GM23338 (cell line): Measurements from ENCODE around the gene TPSB2. TPM values are rescaled to one million over a fixed set of nuclear protein-coding genes. Genes with fewer than 3 reads are reported as not detected.

Experiments
- ATAC-seq: fragments of 200-7000 bp; cut with Tn5 transposase; 3 replicates; pipeline ENCODE4 v1.9.1; 2020
- DNase-seq: peaks from one replicate; pipeline ENCODE4 v3.0.0-alpha.2; 2015; ENCODE audit warnings: low spot score
- H2AFZ ChIP-seq: fragments of 200-600 bp; sonication (generic); 2 replicates; pipeline ENCODE4 v1.8.0; 2016; ENCODE audit warnings: antibody characterized with exemption, mild to moderate bottlenecking, moderate library complexity
- H3F3A ChIP-seq: fragments of 200-600 bp; sonication (generic); replicated peaks from 2 replicates; pipeline ENCODE4 v1.8.0; 2017; ENCODE audit warnings: antibody characterized with exemption, mixed run types, low read depth
- H3K27ac ChIP-seq: fragments of 200-600 bp; sonication (generic); 2 replicates; pipeline ENCODE4 v1.6.1; 2016; ENCODE audit warnings: low read depth
- H3K27me3 ChIP-seq: fragments of 200-600 bp; sonication (generic); 2 replicates; pipeline ENCODE4 v1.8.0; 2016; ENCODE audit warnings: mild to moderate bottlenecking, mixed run types, moderate library complexity; ENCODE audit not compliant: insufficient read depth
- H3K36me3 ChIP-seq: fragments of 200-600 bp; sonication (generic); 2 replicates; pipeline ENCODE4 v1.8.0; 2016; ENCODE audit warnings: mild to moderate bottlenecking; ENCODE audit not compliant: insufficient read depth
- H3K4me1 ChIP-seq: fragments of 200-600 bp; sonication (generic); 2 replicates; pipeline ENCODE4 v1.8.0; 2016; ENCODE audit warnings: mild to moderate bottlenecking, moderate library complexity; ENCODE audit not compliant: insufficient read depth
- H3K4me2 ChIP-seq: fragments of 200-600 bp; sonication (generic); 2 replicates; pipeline ENCODE4 v1.7.1; 2017; ENCODE audit warnings: mixed run types
- H3K4me3 ChIP-seq: fragments of 200-600 bp; sonication (generic); 2 replicates; pipeline ENCODE4 v1.6.1; 2016; ENCODE audit warnings: mixed run types
- H3K79me2 ChIP-seq: fragments of 200-600 bp; sonication (generic); replicated peaks from 2 replicates; pipeline ENCODE4 v1.8.0; 2017; ENCODE audit warnings: mild to moderate bottlenecking; ENCODE audit not compliant: insufficient read depth
- H3K9me2 ChIP-seq: fragments of 200-600 bp; sonication (generic); 2 replicates; pipeline ENCODE4 v1.8.0; 2017; ENCODE audit not compliant: insufficient read depth
- H4K20me1 ChIP-seq: fragments of 200-600 bp; sonication (generic); replicated peaks from 2 replicates; pipeline ENCODE4 v1.8.0; 2017; ENCODE audit warnings: mild to moderate bottlenecking; ENCODE audit not compliant: insufficient read depth
- H3K27ac Mint-ChIP-seq: 2 replicates; pipeline ENCODE4 v1.8.0; 2020; ENCODE audit warnings: inconsistent platforms, mild to moderate bottlenecking, moderate library complexity, mixed read lengths
- H3K27me3 Mint-ChIP-seq: 3 replicates; pipeline ENCODE4 v1.8.0; 2022; ENCODE audit warnings: low read depth, mild to moderate bottlenecking, moderate library complexity, mixed read lengths, inconsistent platforms; ENCODE audit not compliant: insufficient read depth, poor library complexity
- H3K36me3 Mint-ChIP-seq: 3 replicates; pipeline ENCODE4 v1.8.0; 2021; ENCODE audit warnings: low read depth, mild to moderate bottlenecking, inconsistent platforms, moderate library complexity, mixed read lengths
- H3K4me1 Mint-ChIP-seq: 3 replicates; pipeline ENCODE4 v1.8.0; 2020; ENCODE audit warnings: mild to moderate bottlenecking, inconsistent platforms, mixed read lengths
- H3K4me3 Mint-ChIP-seq: 3 replicates; pipeline ENCODE4 v1.8.0; 2021; ENCODE audit warnings: moderate library complexity, mild to moderate bottlenecking, inconsistent platforms, mixed read lengths
- H3K9me3 Mint-ChIP-seq: 3 replicates; pipeline ENCODE4 v1.8.0; 2020; ENCODE audit warnings: moderate library complexity, mild to moderate bottlenecking, inconsistent platforms, mixed read lengths
- CREB1 ChIP-seq: fragments of 250-450 bp; sonication (Bioruptor Pico); IDR thresholded peaks from 2 replicates; pipeline ENCODE4 v1.5.0; 2020; ENCODE audit warnings: low read depth, mild to moderate bottlenecking, moderate library complexity
- JUNB ChIP-seq: IDR thresholded peaks from one replicate; pipeline ENCODE4 v1.6.1; 2016; ENCODE audit warnings: antibody characterized with exemption; ENCODE audit not compliant: unreplicated experiment
- NANOG ChIP-seq: IDR thresholded peaks from 2 replicates; pipeline ENCODE4 v1.6.1; 2016; ENCODE audit warnings: antibody characterized with exemption, borderline replicate concordance
- POLR2AphosphoS5 ChIP-seq: IDR thresholded peaks from 2 replicates; pipeline ENCODE4 v1.6.1; 2016; ENCODE audit warnings: antibody characterized with exemption, low read depth
- STAT1 ChIP-seq: IDR thresholded peaks from one replicate; pipeline ENCODE4 v1.6.1; 2016; ENCODE audit warnings: antibody characterized with exemption; ENCODE audit not compliant: unreplicated experiment
- ZNF114 ChIP-seq: fragments of 250-450 bp; sonication (Bioruptor Pico); IDR thresholded peaks from 2 replicates; pipeline ENCODE4 v1.5.0; 2020; ENCODE audit warnings: mild to moderate bottlenecking, moderate library complexity
- ZNF331 ChIP-seq: fragments of 250-450 bp; sonication (Bioruptor Pico); IDR thresholded peaks from 2 replicates; pipeline ENCODE4 v1.5.0; 2020; ENCODE audit warnings: low read depth, mild to moderate bottlenecking, moderate library complexity
- polyA plus RNA-seq: library from polyadenylated mRNA; unstranded; fragments of >200 nt; fragmentation: Nextera tagmentation; extraction: Ambion mirVana; gene quantifications from 2 replicates; pipeline ENCODE4 v1.2.1, GENCODE V29; 2016
- total RNA-seq: library from RNA; depleted of rRNA; stranded (reverse); fragments of >200 nt; shearing (Covaris generic); gene quantifications from 2 replicates; pipeline ENCODE4 v1.2.3, GENCODE V29; 2014
- TF ChIP-seq, protein P1 (sequence below), 2 experiments: fragments of 200-600 bp in 1 of 2; sonication (generic) in 1 of 2; conservative IDR thresholded peaks; 2 replicates each; pipeline versions ENCODE4 v1.5.1 to v1.6.1; 2016 to 2017; ENCODE audit warnings: antibody characterized with exemption in 2 of 2, low read depth in 2 of 2, mild to moderate bottlenecking in 2 of 2, moderate library complexity in 1 of 2
- TF ChIP-seq, protein P2 (sequence below): IDR thresholded peaks from 2 replicates; pipeline ENCODE4 v1.6.1; 2016; ENCODE audit warnings: antibody characterized with exemption
- TF ChIP-seq, protein P3 (sequence below): fragments of 250-450 bp; sonication (Bioruptor Pico); IDR thresholded peaks from 2 replicates; pipeline ENCODE4 v1.5.0; 2020; ENCODE audit warnings: mild to moderate bottlenecking, moderate library complexity

TPSB2 gene
- total and polyA plus RNA-seq, 2 experiments from 2014 or later, result 0.23 TPM; not detected in 1

DNA sequence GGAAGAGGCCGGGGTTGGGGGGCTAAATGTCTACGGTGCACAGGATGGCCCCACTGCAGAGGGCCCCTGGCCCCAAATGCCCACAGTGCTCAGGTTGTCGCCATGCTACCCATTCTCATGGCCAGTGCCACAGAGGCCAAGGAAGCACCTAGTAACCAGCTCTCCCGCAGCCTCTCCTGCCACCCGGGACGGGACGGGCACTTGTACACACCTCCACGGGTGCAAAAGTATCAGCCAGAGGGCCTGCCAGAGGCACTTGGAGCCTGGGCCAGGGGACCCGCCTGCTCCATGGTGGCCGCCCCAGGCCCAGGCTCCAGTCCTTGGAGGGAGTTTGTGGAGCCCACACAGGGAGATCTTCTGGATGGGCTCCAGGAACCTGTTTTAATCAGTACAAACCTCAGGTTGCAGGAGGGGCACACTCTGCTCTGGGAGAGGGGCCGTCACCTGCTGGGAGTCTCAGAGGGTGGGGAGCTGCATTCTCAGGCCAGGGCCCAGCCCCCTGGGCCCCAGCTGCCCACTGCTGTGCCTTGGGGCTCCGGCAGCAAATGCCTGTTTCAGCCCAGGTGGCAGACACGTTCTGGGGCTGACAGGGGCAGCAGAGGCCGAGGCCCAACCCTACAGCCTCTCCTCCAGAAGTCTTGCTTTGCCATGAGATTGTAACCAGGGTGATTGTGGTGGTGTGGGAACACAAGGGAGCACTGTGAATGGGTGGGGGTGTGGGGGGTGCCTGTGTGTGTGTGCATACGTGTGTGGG is 33.8 kb upstream of the TPSB2 start:
- DNase-seq, result no peak
- Histone ChIP-seq H3K27me3 (no peaks in the 10 kb centered on the region), H3K4me1 (no peaks in the 10 kb centered on the region), H3K9me2 (no peaks in the 10 kb centered on the region), H3K4me2 (no peak overlapping the region), H3F3A (no peaks in the 10 kb centered on the region), H2AFZ (no peak overlapping the region), H4K20me1 (0 out of 2 replicates have a peak, but pooled peaks cover 2% of the 10 kb centered on the region), H3K27ac (no peak overlapping the region), H3K79me2 (no peaks in the 10 kb centered on the region), H3K4me3 (no peak overlapping the region), H3K36me3 (no peaks in the 10 kb centered on the region)
- ATAC-seq, result no peak
- peaks cover 35% of the 10 kb centered on the region for H3K27me3 Mint-ChIP-seq
- H3K4me3 Mint-ChIP-seq, result no peak overlapping the region
- H3K36me3 Mint-ChIP-seq, result no peaks in the 10 kb centered on the region
- peaks cover 15% of the 10 kb centered on the region for H3K9me3 Mint-ChIP-seq
- H3K4me1 Mint-ChIP-seq, result peaks cover 10% of the 10 kb centered on the region
- no peak overlapping the region for H3K27ac Mint-ChIP-seq
- no peak for TF ChIP-seq JUNB
- TF ChIP-seq POLR2AphosphoS5, result no peak
- no peak for TF ChIP-seq NANOG
- TF ChIP-seq, protein P1, sequence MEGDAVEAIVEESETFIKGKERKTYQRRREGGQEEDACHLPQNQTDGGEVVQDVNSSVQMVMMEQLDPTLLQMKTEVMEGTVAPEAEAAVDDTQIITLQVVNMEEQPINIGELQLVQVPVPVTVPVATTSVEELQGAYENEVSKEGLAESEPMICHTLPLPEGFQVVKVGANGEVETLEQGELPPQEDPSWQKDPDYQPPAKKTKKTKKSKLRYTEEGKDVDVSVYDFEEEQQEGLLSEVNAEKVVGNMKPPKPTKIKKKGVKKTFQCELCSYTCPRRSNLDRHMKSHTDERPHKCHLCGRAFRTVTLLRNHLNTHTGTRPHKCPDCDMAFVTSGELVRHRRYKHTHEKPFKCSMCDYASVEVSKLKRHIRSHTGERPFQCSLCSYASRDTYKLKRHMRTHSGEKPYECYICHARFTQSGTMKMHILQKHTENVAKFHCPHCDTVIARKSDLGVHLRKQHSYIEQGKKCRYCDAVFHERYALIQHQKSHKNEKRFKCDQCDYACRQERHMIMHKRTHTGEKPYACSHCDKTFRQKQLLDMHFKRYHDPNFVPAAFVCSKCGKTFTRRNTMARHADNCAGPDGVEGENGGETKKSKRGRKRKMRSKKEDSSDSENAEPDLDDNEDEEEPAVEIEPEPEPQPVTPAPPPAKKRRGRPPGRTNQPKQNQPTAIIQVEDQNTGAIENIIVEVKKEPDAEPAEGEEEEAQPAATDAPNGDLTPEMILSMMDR (conservative IDR thresholded peaks at IDR 0.05; ENCODE audit: low read depth in 2 of 2), result no peak
- TF ChIP-seq ZNF114 (CRISPR knock-in tag), result no peak
- TF ChIP-seq CREB1 (CRISPR knock-in tag), result no peak
- TF ChIP-seq, protein P2, sequence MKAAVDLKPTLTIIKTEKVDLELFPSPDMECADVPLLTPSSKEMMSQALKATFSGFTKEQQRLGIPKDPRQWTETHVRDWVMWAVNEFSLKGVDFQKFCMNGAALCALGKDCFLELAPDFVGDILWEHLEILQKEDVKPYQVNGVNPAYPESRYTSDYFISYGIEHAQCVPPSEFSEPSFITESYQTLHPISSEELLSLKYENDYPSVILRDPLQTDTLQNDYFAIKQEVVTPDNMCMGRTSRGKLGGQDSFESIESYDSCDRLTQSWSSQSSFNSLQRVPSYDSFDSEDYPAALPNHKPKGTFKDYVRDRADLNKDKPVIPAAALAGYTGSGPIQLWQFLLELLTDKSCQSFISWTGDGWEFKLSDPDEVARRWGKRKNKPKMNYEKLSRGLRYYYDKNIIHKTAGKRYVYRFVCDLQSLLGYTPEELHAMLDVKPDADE, result no peak
- TF ChIP-seq STAT1, result no peak
- TF ChIP-seq, protein P3, sequence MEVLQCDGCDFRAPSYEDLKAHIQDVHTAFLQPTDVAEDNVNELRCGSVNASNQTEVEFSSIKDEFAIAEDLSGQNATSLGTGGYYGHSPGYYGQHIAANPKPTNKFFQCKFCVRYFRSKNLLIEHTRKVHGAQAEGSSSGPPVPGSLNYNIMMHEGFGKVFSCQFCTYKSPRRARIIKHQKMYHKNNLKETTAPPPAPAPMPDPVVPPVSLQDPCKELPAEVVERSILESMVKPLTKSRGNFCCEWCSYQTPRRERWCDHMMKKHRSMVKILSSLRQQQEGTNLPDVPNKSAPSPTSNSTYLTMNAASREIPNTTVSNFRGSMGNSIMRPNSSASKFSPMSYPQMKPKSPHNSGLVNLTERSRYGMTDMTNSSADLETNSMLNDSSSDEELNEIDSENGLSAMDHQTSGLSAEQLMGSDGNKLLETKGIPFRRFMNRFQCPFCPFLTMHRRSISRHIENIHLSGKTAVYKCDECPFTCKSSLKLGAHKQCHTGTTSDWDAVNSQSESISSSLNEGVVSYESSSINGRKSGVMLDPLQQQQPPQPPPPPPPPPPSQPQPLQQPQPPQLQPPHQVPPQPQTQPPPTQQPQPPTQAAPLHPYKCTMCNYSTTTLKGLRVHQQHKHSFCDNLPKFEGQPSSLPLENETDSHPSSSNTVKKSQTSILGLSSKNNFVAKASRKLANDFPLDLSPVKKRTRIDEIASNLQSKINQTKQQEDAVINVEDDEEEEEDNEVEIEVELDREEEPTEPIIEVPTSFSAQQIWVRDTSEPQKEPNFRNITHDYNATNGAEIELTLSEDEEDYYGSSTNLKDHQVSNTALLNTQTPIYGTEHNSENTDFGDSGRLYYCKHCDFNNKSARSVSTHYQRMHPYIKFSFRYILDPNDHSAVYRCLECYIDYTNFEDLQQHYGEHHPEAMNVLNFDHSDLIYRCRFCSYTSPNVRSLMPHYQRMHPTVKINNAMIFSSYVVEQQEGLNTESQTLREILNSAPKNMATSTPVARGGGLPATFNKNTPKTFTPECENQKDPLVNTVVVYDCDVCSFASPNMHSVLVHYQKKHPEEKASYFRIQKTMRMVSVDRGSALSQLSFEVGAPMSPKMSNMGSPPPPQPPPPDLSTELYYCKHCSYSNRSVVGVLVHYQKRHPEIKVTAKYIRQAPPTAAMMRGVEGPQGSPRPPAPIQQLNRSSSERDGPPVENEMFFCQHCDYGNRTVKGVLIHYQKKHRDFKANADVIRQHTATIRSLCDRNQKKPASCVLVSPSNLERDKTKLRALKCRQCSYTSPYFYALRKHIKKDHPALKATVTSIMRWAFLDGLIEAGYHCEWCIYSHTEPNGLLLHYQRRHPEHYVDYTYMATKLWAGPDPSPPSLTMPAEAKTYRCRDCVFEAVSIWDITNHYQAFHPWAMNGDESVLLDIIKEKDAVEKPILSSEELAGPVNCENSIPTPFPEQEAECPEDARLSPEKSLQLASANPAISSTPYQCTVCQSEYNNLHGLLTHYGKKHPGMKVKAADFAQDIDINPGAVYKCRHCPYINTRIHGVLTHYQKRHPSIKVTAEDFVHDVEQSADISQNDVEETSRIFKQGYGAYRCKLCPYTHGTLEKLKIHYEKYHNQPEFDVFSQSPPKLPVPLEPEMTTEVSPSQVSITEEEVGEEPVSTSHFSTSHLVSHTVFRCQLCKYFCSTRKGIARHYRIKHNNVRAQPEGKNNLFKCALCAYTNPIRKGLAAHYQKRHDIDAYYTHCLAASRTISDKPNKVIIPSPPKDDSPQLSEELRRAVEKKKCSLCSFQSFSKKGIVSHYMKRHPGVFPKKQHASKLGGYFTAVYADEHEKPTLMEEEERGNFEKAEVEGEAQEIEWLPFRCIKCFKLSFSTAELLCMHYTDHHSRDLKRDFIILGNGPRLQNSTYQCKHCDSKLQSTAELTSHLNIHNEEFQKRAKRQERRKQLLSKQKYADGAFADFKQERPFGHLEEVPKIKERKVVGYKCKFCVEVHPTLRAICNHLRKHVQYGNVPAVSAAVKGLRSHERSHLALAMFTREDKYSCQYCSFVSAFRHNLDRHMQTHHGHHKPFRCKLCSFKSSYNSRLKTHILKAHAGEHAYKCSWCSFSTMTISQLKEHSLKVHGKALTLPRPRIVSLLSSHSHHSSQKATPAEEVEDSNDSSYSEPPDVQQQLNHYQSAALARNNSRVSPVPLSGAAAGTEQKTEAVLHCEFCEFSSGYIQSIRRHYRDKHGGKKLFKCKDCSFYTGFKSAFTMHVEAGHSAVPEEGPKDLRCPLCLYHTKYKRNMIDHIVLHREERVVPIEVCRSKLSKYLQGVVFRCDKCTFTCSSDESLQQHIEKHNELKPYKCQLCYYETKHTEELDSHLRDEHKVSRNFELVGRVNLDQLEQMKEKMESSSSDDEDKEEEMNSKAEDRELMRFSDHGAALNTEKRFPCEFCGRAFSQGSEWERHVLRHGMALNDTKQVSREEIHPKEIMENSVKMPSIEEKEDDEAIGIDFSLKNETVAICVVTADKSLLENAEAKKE (CRISPR knock-in tag), result no peak
- TF ChIP-seq ZNF331 (CRISPR knock-in tag), result no peak
